Thoracic aorta (tissue), 2 donors: Measurements from ENCODE around the gene ACACA. TPM values are rescaled to one million over a fixed set of nuclear protein-coding genes. Genes with fewer than 3 reads are reported as not detected.

ENCODE experiments used
- ATAC-seq: fragments of 150-250 bp; one replicate; pipeline ENCODE4 v1.8.0; 2017; ENCODE audit warnings: low read depth; ENCODE audit not compliant: insufficient number of reproducible peaks, low FRiP score
- DNase-seq: peaks from one replicate; pipeline ENCODE4 v3.0.0-alpha.2; 2020; ENCODE audit warnings: low spot score
- H3K27ac ChIP-seq, 2 donors: fragments of 200-600 bp; sonication (generic); 1 replicate in 1 of 2; 2 replicates in 1 of 2; pipeline ENCODE4 v1.5.1; 2016; ENCODE audit warnings: mild to moderate bottlenecking in 2 of 2, moderate library complexity in 2 of 2
- H3K27me3 ChIP-seq: fragments of 200-600 bp; sonication (generic); replicated peaks from 2 replicates; pipeline ENCODE4 v1.6.0; 2016; ENCODE audit warnings: mild to moderate bottlenecking; ENCODE audit not compliant: insufficient read depth
- H3K36me3 ChIP-seq: fragments of 200-600 bp; sonication (generic); one replicate; pipeline ENCODE4 v1.5.1; 2016
- H3K4me1 ChIP-seq, 2 donors: fragments of 200-600 bp; sonication (generic); 1 replicate in 1 of 2; 2 replicates in 1 of 2; pipeline versions ENCODE4 v1.5.1 to v1.6.0; 2016; ENCODE audit warnings: low read depth in 2 of 2, mild to moderate bottlenecking in 1 of 2; ENCODE audit not compliant: control insufficient read depth in 1 of 2
- H3K4me3 ChIP-seq: fragments of 200-600 bp; sonication (generic); 2 replicates; pipeline ENCODE4 v1.5.1; 2016; ENCODE audit warnings: mild to moderate bottlenecking
- H3K9me3 ChIP-seq: fragments of 200-600 bp; sonication (generic); 2 replicates; pipeline ENCODE4 v1.5.1; 2016
- total RNA-seq, 2 donors: library from RNA; depleted of rRNA; stranded (reverse); fragments of >200 nt; gene quantifications; one replicate each; pipeline versions ENCODE4 v1.1.0 to v1.2.3, GENCODE V29; 2016
- TF ChIP-seq, protein P1 (sequence below): fragments of 200-600 bp; sonication (generic); IDR thresholded peaks from one replicate; pipeline ENCODE4 v1.5.1; 2019; ENCODE audit warnings: antibody characterized with exemption

Gene ACACA
- total RNA-seq, 2 donors from 2014 or later = 20.7 to 34.0 TPM

DNA sequence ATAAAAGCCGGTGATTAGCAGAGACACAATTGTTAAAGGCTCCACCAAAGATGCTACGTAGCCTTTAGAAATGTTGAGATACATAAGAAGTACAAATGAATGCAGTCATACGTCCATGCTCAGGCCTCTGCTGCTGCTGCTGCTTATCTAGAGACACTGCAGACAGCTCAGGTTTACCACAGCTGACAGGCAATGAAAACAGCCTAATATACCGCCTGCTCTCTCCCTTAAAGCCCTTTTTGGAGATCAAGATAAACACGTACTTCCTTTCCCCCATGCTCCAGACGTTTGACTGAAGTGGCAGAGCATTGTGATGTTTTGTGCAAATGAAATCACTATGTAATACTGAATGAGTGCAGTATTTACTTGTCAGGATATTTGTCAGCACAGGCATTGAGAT lies 272.6 kb downstream of the ACACA start:
- no peak for ATAC-seq
- H3K27ac ChIP-seq = no peak overlapping the region
- TF ChIP-seq, protein P1, sequence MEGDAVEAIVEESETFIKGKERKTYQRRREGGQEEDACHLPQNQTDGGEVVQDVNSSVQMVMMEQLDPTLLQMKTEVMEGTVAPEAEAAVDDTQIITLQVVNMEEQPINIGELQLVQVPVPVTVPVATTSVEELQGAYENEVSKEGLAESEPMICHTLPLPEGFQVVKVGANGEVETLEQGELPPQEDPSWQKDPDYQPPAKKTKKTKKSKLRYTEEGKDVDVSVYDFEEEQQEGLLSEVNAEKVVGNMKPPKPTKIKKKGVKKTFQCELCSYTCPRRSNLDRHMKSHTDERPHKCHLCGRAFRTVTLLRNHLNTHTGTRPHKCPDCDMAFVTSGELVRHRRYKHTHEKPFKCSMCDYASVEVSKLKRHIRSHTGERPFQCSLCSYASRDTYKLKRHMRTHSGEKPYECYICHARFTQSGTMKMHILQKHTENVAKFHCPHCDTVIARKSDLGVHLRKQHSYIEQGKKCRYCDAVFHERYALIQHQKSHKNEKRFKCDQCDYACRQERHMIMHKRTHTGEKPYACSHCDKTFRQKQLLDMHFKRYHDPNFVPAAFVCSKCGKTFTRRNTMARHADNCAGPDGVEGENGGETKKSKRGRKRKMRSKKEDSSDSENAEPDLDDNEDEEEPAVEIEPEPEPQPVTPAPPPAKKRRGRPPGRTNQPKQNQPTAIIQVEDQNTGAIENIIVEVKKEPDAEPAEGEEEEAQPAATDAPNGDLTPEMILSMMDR = no peak
- H3K36me3 ChIP-seq = no peaks in the 10 kb centered on the region
- H3K4me3 ChIP-seq = no peak overlapping the region
- DNase-seq = no peak
- H3K4me1 ChIP-seq = no peaks in the 10 kb centered on the region
- no peaks in the 10 kb centered on the region for H3K9me3 ChIP-seq
- no peaks in the 10 kb centered on the region for H3K27me3 ChIP-seq

DNA sequence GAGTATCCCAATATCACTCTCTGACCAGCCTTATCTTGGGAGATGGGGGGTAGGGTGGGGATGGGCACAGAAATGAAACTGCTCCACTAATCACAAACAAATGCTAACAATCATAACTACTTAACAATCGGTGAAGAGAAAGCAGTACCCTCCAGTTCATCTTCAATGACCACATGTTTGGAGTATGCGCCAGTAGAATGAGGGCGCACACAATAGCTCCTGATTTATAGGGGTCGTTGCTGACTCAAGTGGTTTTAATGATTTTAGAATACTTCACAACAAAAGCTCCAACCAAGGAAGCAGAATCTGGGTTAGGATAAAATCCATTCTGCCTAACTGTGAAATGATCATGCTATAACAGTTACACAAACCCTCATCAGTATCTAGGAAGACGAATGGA lies 273.5 kb downstream of the ACACA start:
- Histone ChIP-seq H3K27ac (no peak overlapping the region), H3K9me3 (no peaks in the 10 kb centered on the region), H3K4me3 (no peak overlapping the region), H3K36me3 (no peaks in the 10 kb centered on the region), H3K27me3 (no peaks in the 10 kb centered on the region), H3K4me1 (no peaks in the 10 kb centered on the region)
- ATAC-seq (no peak), DNase-seq (no peak)
- TF ChIP-seq, protein P1 = no peak

GRCh38 chr17:37131669-37132611 lies 274.7 kb downstream of the ACACA start:
- no peak for DNase-seq
- H3K27ac ChIP-seq = no peak overlapping the region
- no peak for ATAC-seq
- no peak overlapping the region for H3K4me3 ChIP-seq
- TF ChIP-seq, protein P1 = no peak
- H3K27me3 ChIP-seq = no peaks in the 10 kb centered on the region
- H3K36me3 ChIP-seq = no peaks in the 10 kb centered on the region
- H3K4me1 ChIP-seq = no peaks in the 10 kb centered on the region
- no peaks in the 10 kb centered on the region for H3K9me3 ChIP-seq

DNA sequence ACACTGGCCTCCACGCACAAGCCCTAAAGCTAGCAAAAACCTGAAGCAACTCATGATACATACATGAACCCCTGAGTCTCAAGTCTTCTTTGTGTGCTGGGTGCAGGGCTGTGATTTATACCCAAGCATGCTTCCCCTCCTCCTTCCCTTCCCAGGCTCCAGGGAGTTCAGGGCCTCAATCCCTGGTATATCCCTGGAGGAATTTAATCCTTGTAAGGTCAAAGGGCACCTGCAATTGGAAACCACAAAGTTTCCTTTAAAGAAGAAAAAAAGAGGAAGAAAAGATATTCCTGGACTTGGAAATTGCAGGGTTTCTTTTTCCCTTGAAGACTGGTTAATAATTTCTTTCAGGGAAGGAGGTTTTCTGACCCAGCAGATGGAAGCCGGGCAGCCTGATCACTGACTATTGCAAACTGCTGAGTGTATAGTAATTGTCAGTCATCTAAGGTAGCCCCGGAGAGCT lies 275.6 kb downstream of the ACACA start:
- H3K27me3 ChIP-seq = no peaks in the 10 kb centered on the region
- no peaks in the 10 kb centered on the region for H3K36me3 ChIP-seq
- H3K4me1 ChIP-seq = no peaks in the 10 kb centered on the region
- TF ChIP-seq, protein P1 = no peak
- ATAC-seq = no peak
- H3K9me3 ChIP-seq = no peaks in the 10 kb centered on the region
- no peak overlapping the region for H3K27ac ChIP-seq
- no peak for DNase-seq
- no peak overlapping the region for H3K4me3 ChIP-seq

- Histone ChIP-seq H3K27ac (no peak overlapping the region), H3K36me3 (peaks cover 8% of the 10 kb centered on the region), H3K9me3 (no peaks in the 10 kb centered on the region), H3K4me3 (no peak overlapping the region), H3K27me3 (no peaks in the 10 kb centered on the region), H3K4me1 (no peaks in the 10 kb centered on the region)
- ATAC-seq (no peak), DNase-seq (no peak)
- TF ChIP-seq, protein P1 = no peak
Measured at GRCh38 chr17:37124821-37125173, 281.8 kb downstream of the ACACA start.
